ENCODE measurements around the gene TAAR8. TPM values are rescaled to one million over a fixed set of nuclear protein-coding genes. Genes with fewer than 3 reads are reported as not detected.
"Not testable (repeated sequence)": the region's sequence is repeated elsewhere in the genome, so short reads cannot be mapped to it uniquely, and the experiment has no call there.

Gene TAAR8
- polyA plus RNA-seq, 1 of the 3 experiments (the other 2 are of a cell fraction), result not detected

GRCh38 chr6:132551214-132551613, 1.3 kb upstream of the TAAR8 start (continued):
- no peak for TF ChIP-seq REST (IDR thresholded peaks at IDR 0.05; ENCODE audit: low read depth, low read length)
- no peak for TF ChIP-seq GATA2 (CRISPR knock-in tag; IDR thresholded peaks at IDR 0.05)

GRCh38 chr6:132560087-132560486, 7.6 kb downstream of the TAAR8 start:
- H2AFZ ChIP-seq (ENCODE audit: low read depth); DNase-seq; H3K4me1 ChIP-seq (ENCODE audit: control insufficient read depth in 1 of 2, insufficient read depth in 2 of 2, low read depth in 1 of 2, low read length in 1 of 2); H3F3A ChIP-seq (replicated peaks; ENCODE audit: insufficient read depth); H4K20me1 ChIP-seq (ENCODE audit: insufficient read depth); H3K9ac ChIP-seq; H3K36me3 ChIP-seq (replicated peaks in 1 of 2; ENCODE audit: control insufficient read depth in 1 of 2, insufficient read depth in 2 of 2, low read length in 1 of 2); H3K79me2 ChIP-seq (ENCODE audit: insufficient read depth); H3K4me3 ChIP-seq (ENCODE audit: low read depth in 2 of 2, low read length in 1 of 2); H3K27me3 ChIP-seq (ENCODE audit: insufficient read depth); H3K9me3 ChIP-seq; H3K9me2 ChIP-seq; H3K27ac ChIP-seq (ENCODE audit: low read depth in 2 of 2, low read length in 1 of 2); H3K4me2 ChIP-seq; POLR2A ChIA-PET: not testable (repeated sequence)
- under 1% methylated on average over 3 of the region's 3 CpGs for WGBS (ENCODE audit: low lambda C conversion rate)
- CTCF ChIA-PET, result interaction anchor here (1.3 kb wide), 1 partner anchor 30 kb away, joined by 5 read pairs; no protein-coding TSS in a partner anchor

- H4K20me1 ChIP-seq (ENCODE audit: insufficient read depth), result no peaks in the 10 kb centered on the region
- DNase-seq, result no peak
- TF ChIP-seq USF1 (IDR thresholded peaks at IDR 0.05; ENCODE audit: borderline replicate concordance, low read depth) (no peak), NRF1 (IDR thresholded peaks at IDR 0.05; ENCODE audit: low read depth, low read length) (no peak), IRF3 (IDR thresholded peaks at IDR 0.05; ENCODE audit: low read depth, low read length) (no peak), EZH2phosphoT487 (IDR thresholded peaks at IDR 0.05; ENCODE audit: borderline replicate concordance, low read depth) (no peak), FOXJ3 (CRISPR knock-in tag; IDR thresholded peaks at IDR 0.05) (no peak)
- peaks cover 6% of the 10 kb centered on the region; the same call in 1 of the 2 replicates for H3K27me3 ChIP-seq (ENCODE audit: insufficient read depth)
- H3K4me3 ChIP-seq (ENCODE audit: low read depth in 2 of 2, low read length in 1 of 2), result no peak overlapping the region
- H3K9me2 ChIP-seq, result no peaks in the 10 kb centered on the region
- H3K9me3 ChIP-seq, result no peaks in the 10 kb centered on the region
- H3K79me2 ChIP-seq (ENCODE audit: insufficient read depth), result no peaks in the 10 kb centered on the region
- H3K36me3 ChIP-seq (replicated peaks in 1 of 2; ENCODE audit: control insufficient read depth in 1 of 2, insufficient read depth in 2 of 2, low read length in 1 of 2), result no peaks in the 10 kb centered on the region
- H3K4me2 ChIP-seq, result no peak overlapping the region
- CTCF ChIA-PET, result no interaction called here
- POLR2A ChIA-PET, result no interaction called here
- H3F3A ChIP-seq (replicated peaks; ENCODE audit: insufficient read depth), result no peaks in the 10 kb centered on the region
- H3K4me1 ChIP-seq (ENCODE audit: control insufficient read depth in 1 of 2, insufficient read depth in 2 of 2, low read depth in 1 of 2, low read length in 1 of 2), result no peaks in the 10 kb centered on the region
- H3K9ac ChIP-seq, result no peak overlapping the region
- WGBS (ENCODE audit: low lambda C conversion rate), result 6% methylated on average over 6 of the region's 6 CpGs
- no peak overlapping the region for H3K27ac ChIP-seq (ENCODE audit: low read depth in 2 of 2, low read length in 1 of 2)
- no peak overlapping the region for H2AFZ ChIP-seq (ENCODE audit: low read depth)
Observed at GRCh38 chr6:132566404-132566803, 13.9 kb downstream of the TAAR8 start.

Measured in SK-N-SH (cell line).